GM21515 (cell line): ENCODE results near the gene VWA8.

Source experiments
- ATAC-seq: cut with Tn5 transposase; IDR thresholded peaks from one replicate; pipeline ENCODE4 v1.9.1; 2021; ENCODE audit not compliant: unreplicated experiment

Gene VWA8

DNA sequence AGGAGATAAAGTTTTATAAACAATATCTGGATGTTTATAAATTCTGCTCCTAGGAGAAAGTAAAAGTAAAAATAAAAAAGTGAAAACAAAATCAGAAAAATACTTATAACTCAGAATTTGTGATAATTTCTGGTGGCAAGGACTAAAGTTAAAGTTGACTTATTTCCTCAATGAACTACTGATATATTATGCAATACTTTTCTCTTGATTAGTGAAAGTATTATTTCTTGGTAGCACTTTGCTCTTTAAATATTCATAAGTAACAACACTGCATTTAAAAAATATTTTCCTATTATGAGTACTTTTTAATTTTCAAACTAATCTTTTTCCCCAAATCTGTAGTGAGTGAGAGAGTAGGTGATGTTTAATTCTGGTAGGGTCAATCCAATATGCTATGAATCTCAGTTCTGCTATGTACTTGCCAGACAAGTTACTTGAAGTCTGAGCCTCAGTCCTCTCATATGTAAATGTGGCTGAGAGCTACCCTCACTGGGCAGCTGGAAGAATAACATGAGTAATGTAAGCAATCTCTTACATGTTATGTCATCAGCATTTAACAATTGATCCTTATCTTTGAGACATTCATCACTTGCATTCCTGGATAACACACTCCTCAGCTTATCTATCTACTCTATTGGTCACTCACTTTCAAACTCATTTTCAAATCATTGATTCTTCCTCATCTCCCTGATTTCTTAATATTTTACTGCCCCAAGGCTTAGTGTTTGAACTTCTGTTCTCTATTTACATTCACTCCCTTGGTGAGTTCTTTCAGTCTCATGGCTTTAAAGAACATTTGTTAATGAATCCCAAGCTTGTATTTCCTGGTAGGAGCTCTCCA, 264.5 kb downstream of the VWA8 start:
- ATAC-seq, result no peak

DNA sequence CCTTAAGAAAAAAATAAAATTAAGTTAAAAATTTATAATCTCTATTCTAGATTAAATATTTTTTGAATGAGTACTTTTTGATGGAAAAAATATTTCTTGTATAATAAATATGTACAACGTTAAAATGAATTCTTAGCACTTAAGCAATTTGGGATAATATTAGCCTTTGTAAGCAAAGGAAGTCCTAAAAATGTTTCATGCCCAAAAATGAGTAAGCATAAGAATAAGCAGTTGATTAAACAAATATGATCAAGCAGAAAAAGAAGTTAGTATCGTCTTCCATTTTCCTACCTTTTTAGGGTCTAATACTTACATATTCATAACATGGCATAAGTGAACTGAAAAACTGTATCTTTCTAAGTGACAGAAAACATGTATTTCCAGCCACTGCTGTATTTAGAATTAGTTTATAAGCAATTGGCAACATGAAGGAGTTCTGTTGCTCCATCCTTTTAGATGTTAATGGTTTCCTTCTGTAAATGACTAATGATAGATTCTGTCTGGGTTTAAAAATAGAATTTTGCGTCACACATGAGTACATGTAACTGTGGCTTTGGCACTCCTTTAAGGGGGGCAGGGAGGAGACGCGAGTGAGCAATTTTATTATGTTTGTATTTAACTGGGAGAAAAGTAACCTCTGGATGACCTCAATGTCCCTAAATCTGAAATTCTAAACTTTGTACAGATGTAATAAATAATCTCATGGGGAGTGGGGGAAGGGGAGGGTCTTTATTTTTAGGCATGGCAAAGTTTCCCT, 266.2 kb downstream of the VWA8 start:
- no peak for ATAC-seq

DNA sequence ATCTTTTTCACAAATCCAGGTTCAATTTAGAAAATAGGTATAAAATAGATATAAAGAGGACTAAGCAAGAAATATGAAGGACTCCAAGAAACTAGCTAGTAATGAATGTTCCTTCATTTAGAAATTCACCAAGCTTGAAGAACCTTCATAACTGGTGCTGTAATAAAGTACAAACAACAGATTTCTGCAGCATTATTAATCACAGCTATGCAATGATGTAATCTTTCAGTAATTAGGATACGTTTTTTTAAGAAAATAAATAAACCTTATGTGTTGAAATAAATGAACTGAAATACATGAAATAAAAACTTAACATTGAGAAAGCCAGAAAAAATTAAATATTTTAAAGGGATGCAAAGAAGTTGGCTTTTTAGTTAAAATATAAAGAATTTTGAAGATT, 267.5 kb downstream of the VWA8 start:
- no peak for ATAC-seq

DNA sequence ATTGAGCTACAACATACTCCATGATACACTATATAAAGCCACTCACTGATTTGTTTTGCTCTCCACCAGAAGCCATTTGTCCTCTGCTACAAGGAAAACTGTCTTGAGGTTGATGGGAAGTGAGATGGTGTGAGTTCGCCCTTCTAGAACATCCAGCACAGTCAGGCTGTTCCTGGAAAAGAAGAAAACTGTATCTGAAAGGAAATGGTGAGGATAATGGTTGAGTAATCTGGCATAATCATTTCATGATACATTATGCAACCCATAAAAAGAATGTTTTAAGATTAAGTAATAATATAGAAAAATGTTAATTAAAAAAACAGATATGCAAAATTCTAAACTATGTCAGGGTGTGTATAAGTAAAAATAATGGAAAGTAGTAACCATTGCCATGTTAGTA, 269.6 kb downstream of the VWA8 start:
- ATAC-seq, result no peak

DNA sequence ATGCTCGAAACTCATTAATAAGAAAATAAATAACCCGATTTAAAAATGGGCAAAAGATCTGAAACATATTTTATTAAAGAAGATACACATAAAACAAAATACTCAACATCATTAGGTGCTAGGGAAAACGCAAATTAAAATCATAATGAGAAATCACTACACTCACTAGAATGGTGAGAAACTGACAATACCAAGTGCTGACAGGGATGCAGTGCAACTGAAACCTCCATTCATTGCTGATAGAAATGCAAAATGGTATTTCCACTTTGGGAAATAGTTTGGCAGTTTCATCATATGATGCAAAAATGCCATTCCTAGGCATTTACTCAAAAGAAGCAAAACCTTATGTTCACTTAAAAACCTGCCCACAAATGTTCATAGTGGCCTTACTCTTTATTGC, 278.1 kb downstream of the VWA8 start:
- ATAC-seq, result no peak

DNA sequence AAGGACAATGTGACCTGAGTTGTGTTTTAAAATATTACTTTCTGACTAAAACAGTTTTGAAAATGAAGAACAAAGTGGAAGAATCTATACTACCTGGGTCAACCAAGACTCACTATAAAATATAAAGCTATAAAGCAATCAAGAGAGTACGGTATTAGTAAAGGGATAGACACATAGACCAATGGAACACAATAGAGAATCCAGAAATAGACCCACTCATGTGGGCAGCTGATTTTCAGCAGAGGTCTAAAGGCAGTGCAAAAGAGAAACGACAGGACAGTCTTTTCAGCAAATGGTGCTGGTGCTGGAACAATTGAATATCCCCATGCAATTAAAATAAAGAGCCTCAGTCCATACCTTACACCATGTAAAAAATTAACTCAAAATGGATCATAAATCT, 278.9 kb downstream of the VWA8 start:
- ATAC-seq, result no peak

DNA sequence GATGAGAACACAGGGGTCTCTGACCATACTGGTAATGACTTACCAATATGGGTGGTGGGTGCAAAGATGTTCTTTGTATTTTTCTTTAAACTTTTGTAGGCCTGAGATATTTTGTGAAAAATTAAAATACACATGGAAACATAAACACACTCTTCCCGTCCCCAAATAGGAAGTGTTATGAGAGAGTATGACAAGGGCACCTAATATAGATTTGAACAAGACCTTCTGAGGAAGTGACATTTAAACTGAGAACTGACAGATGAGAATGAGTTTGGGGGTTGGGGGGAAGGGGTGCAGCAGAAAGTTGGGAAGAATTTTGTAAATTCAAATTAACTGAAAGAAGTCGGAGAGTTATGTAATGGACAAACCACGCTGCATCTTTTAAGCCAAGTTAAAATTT, 279.3 kb downstream of the VWA8 start:
- ATAC-seq, result no peak

DNA sequence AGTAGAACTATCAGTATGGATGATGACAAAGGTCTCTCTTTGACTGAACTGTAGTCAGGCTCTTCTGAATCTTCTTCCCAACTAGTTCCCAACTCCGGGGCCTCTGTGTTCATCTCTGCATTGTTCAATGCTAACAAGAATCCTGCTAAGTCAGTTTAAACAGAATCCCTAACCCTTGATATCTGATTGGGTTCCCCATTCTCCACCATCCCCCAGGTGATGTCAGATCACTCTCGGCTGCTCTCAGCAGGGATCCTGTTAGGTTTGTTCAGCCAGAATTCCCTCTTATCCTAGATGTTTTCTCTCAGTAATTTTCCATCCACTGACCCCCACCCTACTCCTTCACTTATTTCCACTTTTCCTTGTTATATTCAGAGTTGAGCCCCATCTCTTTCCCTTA, 280.0 kb downstream of the VWA8 start:
- ATAC-seq, result no peak

DNA sequence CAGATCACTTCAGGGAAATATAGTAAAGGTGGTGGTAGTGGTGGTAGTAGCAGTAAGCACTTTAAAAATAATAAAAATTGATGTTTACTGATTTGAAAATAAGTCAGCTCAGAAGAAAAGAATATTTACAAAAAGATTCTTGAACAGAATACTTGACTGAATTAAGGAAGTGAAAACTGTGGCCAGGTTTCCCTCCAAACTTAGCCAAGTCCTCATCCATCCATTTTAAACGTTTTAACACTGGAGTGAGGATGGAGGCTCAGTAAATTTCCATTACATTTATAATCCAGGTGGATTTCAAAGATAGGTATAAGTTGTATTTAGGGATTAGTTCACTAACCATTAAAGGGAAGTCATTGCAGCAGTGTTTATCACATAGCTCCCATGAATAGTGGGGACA, 282.1 kb downstream of the VWA8 start:
- ATAC-seq, result no peak

DNA sequence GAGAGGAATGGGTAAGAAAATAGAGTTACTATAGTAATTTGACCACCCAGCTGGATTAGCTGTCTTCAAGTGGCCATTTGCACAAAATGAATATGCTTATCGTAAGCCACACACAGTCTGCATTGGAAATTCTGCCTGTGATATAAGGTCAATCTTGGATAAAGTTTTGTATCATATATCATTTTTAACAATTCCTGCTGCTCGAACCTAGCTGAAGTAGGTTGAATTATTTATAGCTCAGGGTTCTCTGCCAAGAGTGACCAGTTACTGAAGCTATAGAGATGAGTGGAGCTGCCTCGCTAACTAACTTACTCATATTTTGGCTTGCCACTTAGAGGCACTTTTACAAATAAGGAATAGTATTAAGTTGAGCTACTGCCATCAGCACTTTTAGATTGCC, 282.7 kb downstream of the VWA8 start:
- no peak for ATAC-seq

DNA sequence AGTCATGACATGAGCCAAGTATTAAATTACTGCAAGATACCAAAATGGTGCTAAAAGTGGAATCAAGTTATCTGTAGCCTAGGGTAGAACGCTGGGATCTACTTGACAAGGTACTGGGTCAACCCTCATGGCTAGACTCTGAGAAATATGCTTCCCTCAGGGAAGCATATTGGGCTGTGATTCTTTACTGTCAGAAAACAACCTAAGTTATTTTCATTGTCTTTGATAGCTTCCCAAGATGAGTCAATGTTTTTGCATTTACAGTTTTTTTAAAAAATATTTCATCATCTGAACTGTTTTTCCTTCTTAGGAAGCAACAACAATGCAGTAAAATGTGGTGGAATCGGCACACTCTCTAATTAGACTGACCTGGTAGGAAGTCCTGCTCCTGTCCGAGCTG, 285.6 kb downstream of the VWA8 start:
- no peak for ATAC-seq

DNA sequence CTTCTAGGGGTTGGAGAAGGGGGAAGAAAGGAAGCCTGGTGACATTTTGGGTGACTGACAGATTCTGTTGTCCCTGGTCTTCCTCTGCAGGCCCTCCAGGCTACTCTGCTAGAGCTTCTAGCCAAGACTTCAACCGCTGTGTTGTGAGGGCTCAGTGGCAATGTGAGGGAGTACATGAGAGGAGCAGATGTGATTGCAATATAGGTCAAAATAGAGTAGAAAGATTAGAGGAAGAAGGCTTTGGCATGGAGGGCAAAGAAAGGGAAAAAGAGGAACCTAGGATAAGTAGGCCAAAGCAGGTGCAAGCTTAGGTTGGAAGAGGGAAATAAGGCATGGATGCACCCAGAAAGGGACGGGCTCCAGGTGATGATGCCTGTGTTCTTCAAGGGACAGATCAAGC, 286.7 kb downstream of the VWA8 start:
- ATAC-seq, result no peak

DNA sequence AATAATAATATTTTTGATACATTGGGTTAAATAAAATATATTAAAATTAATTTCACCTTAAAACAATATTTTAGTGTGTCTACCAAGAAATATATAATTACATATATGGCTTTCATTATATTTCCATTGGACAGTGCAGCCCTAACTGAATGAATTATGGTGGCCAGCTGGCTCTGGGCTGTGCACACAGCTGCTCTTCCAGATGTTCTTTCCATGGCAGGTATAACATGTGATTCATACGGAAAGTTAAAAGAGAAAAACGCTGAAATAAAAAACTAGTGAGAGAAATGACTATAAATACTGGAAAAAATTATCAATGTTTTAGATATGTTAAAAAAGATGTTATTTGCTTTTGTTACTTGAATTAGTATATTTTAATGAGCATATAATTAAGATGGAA, 287.3 kb downstream of the VWA8 start:
- ATAC-seq, result no peak

DNA sequence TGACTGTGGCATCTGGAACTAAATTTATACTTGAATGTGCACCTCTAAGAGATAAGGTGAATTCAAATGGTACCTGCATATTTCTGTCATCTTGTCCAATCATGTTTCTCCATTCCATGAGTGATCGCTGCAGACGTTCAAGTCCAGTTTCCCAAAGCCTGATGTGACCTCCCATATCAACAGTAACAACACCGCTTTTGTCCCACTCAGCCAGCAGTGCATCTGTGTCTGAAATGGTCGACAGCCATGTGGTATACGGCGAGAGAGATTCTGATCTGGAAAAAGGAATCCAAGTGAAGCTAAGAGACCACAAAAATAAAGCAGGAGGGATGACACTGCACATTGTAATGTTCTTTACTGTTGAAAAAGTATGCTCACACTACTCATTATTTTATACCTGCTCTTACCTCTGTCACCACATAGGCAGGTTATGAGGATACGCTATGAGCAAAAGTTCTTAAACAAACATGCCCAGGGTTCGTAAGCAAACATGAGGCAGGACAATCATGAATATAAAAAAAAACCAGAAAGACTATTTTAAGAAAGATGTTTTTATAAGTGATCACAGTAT, 290.0 kb downstream of the VWA8 start:
- no peak for ATAC-seq

DNA sequence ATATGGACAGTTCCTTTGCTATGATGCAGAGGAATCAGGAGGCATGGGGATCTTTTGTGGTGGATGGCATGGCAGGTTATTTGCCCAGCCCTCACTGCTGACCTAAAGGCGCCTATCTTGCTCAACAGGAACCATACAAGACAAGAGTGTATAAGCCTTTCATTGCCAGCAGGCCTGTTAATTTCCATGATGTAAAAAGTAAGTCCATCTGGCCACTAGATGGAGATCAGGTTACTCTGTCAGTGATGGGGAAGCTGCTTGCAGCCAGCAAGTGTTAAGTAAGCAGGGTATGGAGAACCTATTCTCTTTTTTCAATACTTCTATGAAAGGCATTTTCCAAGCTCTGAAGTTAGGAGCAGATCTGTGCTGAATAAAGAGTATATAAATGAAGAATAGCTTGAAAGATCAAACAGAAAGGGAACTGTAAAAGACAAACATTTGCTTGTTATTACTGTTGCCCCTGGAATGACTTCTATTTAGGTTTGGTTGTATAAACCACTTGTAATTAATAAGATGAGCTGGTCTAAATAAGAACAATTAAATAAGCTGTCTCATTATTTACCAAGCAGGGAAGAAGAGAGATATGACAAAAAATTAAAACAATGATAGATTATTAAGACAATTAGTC, 292.7 kb downstream of the VWA8 start:
- peak; percentile 88 for ATAC-seq

DNA sequence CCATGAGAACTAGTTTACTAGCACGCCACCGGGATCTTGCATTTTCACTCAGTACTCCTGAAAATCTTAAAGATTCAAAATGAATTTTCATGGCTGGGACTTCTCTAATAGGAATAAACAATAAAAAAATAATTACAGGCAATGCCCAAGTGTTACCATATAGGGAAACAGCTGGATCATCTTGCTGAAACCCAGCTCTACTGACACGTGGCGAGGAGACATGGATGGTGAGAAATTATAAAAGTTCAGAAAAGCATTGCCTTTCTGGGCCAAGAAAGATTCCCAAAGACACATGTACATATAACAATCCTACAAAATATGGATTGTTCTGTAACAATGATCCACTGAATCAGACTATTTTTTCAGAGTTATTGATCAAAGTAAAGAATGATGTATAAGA, 294.3 kb downstream of the VWA8 start:
- no peak for ATAC-seq

DNA sequence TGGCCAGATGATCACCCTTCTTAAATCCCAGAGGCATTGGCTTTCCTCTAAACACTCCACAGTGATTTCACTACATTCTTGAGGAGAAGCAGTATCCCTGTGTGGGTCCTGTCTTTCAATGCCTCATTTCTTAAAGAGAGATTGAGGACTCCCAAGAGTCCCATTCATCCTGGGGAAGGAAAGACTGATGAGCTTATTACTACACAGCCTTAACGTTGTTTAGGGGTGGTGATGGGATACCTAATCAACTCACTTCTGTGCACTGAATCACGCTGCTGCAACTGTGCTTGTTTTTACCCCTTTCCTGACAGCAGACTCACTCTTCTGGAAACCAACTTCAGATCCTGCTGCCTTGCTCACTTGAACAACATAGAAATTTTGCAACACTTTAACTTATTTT, 300.5 kb downstream of the VWA8 start:
- no peak for ATAC-seq

DNA sequence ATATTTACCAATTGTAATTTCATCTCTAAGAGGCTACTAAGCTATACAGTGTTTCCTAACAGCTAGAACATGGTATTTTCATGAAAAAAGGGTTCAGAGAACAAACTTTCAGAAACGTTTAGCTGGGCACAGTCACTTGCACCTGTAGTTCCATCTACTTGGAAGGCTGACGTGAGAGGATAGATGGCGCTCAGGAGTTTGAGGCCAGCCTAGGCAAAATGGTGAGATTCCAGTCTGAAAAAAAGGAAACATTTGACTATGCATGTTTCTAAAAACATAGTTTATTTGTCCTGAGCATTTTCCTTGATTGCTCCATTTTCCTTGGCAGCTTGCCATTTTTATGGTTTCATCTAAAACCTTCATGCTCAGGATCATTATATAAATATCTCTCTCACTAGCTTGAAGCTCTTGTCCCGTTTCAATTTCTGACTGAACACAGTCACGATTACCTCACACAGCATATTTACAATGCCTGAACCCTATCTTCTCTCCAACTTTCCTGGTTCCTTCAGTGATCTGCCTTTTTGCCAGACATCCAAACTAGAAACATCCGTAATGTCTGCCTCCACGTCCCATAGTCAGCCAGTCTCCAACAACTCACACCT, 302.8 kb downstream of the VWA8 start:
- no peak for ATAC-seq

DNA sequence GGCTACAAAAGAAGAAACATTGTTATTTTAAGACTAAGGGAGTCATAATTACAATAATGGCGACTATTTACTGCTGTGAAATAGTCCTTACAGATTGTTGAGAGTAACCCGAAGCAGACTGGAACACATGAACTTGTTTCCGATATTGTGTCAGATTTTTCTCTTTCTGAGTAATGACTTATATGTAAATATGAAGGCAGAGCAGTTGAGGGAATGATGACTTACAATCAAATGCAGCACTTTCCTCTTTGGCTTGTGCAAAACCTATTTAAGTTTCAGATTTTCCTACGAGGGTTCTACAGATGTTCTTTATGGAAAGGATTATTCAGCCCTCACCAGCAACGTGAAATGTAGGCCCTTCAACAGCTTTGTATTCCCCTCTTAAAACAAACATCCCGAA, 304.9 kb downstream of the VWA8 start:
- no peak for ATAC-seq

DNA sequence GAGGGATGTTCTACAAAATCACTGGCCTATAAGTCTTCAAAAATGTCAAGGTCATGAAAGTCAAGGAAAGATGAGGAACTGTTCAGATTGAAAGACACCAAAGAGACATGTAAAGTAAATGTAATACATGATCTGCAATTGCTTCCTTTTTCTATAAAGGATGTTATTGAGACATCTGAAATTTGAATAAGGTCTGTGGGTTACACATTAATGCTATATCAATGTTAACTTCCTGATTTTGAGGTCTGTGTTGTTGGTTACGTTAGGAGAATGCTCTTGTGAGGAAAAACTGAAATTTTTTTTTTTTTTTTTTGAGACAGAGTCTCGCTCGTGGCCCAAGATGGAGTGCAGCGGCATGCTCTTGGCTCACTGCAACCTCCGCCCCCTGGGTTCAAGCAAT, 306.1 kb downstream of the VWA8 start:
- no peak for ATAC-seq

DNA sequence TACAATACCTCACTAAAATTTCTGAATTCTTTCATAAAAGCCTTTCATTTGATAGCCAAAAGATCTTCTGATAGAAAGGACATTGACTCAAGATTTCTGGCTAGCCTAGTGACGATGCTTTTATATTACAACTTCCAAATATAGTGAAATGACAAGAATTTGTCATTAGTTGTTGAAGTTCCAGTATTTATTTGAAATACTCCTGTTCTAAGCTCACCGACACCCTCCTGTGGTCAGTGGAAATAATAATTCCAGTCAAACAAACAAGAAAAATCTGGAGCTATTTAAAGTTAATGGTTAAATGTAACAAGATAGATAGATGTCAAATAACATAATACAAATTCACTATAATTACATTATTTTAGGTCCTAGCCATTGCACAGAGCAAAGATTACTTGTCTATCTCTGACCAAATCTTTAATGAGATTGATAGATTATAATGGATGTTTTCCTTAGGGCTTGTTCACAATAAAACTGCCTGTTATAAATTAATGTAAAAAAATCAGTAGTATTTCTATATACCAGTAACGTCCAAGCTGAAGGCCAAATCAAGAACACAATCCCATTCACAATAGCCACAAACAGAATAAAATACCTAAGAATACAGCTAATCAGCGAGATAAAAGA, 308.1 kb downstream of the VWA8 start:
- ATAC-seq, result no peak
